Upper lobe of left lung (tissue), 4 donors: ENCODE data around the gene TMEM203.

Experiments used
- POLR2A ChIP-seq, 4 donors: fragments of 450-650 bp; IDR thresholded peaks; one replicate each; pipeline ENCODE4 v1.5.1; 2016 to 2017; ENCODE audit warnings: antibody characterized with exemption in 4 of 4, mild to moderate bottlenecking in 2 of 4
- TF ChIP-seq, protein P1 (sequence below), 6 experiments: fragments of 450-650 bp in 4 of 6; fragments of 200-600 bp in 2 of 6; sonication (generic) in 2 of 6; IDR thresholded peaks; one replicate each; pipeline ENCODE4 v1.5.1; 2016 to 2019; ENCODE audit warnings: antibody characterized with exemption in 6 of 6

DNA sequence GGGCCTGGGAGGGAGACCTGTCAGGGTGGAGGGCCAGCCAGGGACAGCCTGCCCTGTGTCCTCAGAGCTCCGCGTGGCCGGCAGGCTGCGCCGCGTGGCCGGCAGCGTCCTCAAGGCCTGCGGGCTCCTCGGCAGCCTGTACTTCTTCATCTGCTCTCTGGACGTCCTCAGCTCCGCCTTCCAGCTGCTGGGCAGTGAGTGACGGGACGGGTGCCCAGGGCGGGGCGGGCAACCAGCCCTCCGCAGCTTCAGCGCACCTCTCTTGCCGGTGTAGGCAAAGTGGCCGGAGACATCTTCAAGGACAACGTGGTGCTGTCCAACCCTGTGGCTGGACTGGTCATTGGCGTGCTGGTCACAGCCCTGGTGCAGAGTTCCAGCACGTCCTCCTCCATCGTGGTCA is 27.1 kb upstream of the TMEM203 start:
- TF ChIP-seq, protein P1, sequence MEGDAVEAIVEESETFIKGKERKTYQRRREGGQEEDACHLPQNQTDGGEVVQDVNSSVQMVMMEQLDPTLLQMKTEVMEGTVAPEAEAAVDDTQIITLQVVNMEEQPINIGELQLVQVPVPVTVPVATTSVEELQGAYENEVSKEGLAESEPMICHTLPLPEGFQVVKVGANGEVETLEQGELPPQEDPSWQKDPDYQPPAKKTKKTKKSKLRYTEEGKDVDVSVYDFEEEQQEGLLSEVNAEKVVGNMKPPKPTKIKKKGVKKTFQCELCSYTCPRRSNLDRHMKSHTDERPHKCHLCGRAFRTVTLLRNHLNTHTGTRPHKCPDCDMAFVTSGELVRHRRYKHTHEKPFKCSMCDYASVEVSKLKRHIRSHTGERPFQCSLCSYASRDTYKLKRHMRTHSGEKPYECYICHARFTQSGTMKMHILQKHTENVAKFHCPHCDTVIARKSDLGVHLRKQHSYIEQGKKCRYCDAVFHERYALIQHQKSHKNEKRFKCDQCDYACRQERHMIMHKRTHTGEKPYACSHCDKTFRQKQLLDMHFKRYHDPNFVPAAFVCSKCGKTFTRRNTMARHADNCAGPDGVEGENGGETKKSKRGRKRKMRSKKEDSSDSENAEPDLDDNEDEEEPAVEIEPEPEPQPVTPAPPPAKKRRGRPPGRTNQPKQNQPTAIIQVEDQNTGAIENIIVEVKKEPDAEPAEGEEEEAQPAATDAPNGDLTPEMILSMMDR (IDR thresholded peaks at IDR 0.05), result no peak
- TF ChIP-seq POLR2A (IDR thresholded peaks at IDR 0.05), result no peak
